Adrenal gland (tissue), 12 donors: Measurements from ENCODE around the gene MAGI2. TPM values are rescaled to one million over a fixed set of nuclear protein-coding genes. Genes with fewer than 3 reads are reported as not detected.

Experiments used
- DNase-seq, 7 donors: peaks; one replicate each; pipeline ENCODE4 v3.0.0-alpha.2; 2019 to 2020
- H3K27ac ChIP-seq, 5 donors: fragments of 200-600 bp; sonication (generic) in 4 of 5; 1 replicate in 3 of 5; 2 replicates in 2 of 5; pipeline versions ENCODE4 v1.5.1 to v1.8.0; 2016 to 2020; ENCODE audit warnings: mild to moderate bottlenecking in 1 of 5
- H3K27me3 ChIP-seq: fragments of 200-600 bp; 2 replicates; pipeline ENCODE4 v1.8.0; 2021
- H3K36me3 ChIP-seq, 2 donors: fragments of 200-600 bp; replicated peaks in 1 of 2; 1 replicate in 1 of 2; 2 replicates in 1 of 2; pipeline versions ENCODE4 v1.5.1 to v1.8.0; 2018 to 2022
- H3K4me1 ChIP-seq, 2 donors: fragments of 200-600 bp; replicated peaks in 1 of 2; 1 replicate in 1 of 2; 2 replicates in 1 of 2; pipeline versions ENCODE4 v1.5.1 to v1.8.0; 2018 to 2021
- H3K4me3 ChIP-seq, 4 donors: fragments of 200-600 bp; sonication (generic) in 3 of 4; one replicate each; pipeline ENCODE4 v1.5.1; 2016 to 2018
- H3K9me3 ChIP-seq, 3 donors: fragments of 200-600 bp; sonication (generic) in 1 of 3; replicated peaks in 1 of 3; 1 replicate in 2 of 3; 2 replicates in 1 of 3; pipeline versions ENCODE4 v1.5.1 to v1.8.0; 2016 to 2021
- POLR2A ChIP-seq, 2 donors: fragments of 450-650 bp; IDR thresholded peaks; one replicate each; pipeline ENCODE4 v1.6.1; 2017; ENCODE audit warnings: antibody characterized with exemption in 2 of 2, mild to moderate bottlenecking in 2 of 2, moderate library complexity in 1 of 2
- WGBS, 4 donors: extraction: QIAGEN DNeasy Blood & Tissue Kit in 2 of 4; methylation state at CpG; one replicate each; pipeline versions ENCODE4 v1.1.5 to v1.1.7; 2013 to 2017; 5-methylcytosine and 5-hydroxymethylcytosine counted together
- intact Hi-C, 2 donors: fragments of 100-400 bp; cut with DNase I; formaldehyde crosslinking; loops; one replicate each; pipeline versions ENCODE4 v1.14.1 to v1.15.0; 2022 to 2023
- polyA plus RNA-seq, 3 donors: library from polyadenylated mRNA; stranded (reverse); fragments of 200-250 nt in 2 of 3; fragments of 350-450 nt in 1 of 3; fragmentation: Illumina TruSeq in 1 of 3; extraction: RNeasy Lipid Tissue Mini Kit (QIAGEN cat#74804) in 1 of 3; gene quantifications; one replicate each; pipeline ENCODE4 v1.2.3, GENCODE V29; 2013 to 2014
- total RNA-seq, 9 donors: library from RNA; depleted of rRNA in 4 of 9; stranded (reverse); fragments of >200 nt in 4 of 9; fragments of 120-200 nt in 1 of 9; fragmentation: NEBNext Ultra II Directional in 1 of 9; extraction: Animal tissue kit (Norgen Biotek cat#: 25700) in 1 of 9; gene quantifications; one replicate each; pipeline versions ENCODE4 v1.1.0 to v1.2.4, GENCODE V29; 2013 to 2023
- TF ChIP-seq, protein P1 (sequence below), 6 experiments: fragments of 450-650 bp in 4 of 6; fragments of 200-600 bp in 2 of 6; sonication (generic) in 1 of 6; IDR thresholded peaks; 1 replicate in 5 of 6; 2 replicates in 1 of 6; pipeline versions ENCODE4 v1.5.1 to v1.8.0; 2016 to 2021; ENCODE audit warnings: antibody characterized with exemption in 6 of 6, mild to moderate bottlenecking in 2 of 6, moderate library complexity in 1 of 6
- donor health status: healthy with polysubstance abuse.
- donor health status: Bipolar disorder and iron deficiency.
- donor health status: DM: yes; HTN: yes; CAD: no.
- donor health status: DM: no; HTN: no; CAD: no.
- donor health status: DM: no; HTN: no; CAD: no.
- donor health status: DM: yes; HTN: yes; CAD: no.

Gene MAGI2
- total and polyA plus RNA-seq, 12 donors = 3.2 to 37.1 (median 17.1) TPM

- no peaks in the 10 kb centered on the region for H3K4me1 ChIP-seq
- H3K4me3 ChIP-seq = no peak overlapping the region
- H3K27ac ChIP-seq = no peak overlapping the region
- DNase-seq = no peak
- WGBS, 4 donors = 69 to 73% (median 71%) methylated on average over 5 of the region's 5 CpGs
- H3K36me3 ChIP-seq = no peaks in the 10 kb centered on the region
- no peaks in the 10 kb centered on the region for H3K9me3 ChIP-seq
- no peak for TF ChIP-seq POLR2A (IDR thresholded peaks at IDR 0.05)
- TF ChIP-seq, protein P1, sequence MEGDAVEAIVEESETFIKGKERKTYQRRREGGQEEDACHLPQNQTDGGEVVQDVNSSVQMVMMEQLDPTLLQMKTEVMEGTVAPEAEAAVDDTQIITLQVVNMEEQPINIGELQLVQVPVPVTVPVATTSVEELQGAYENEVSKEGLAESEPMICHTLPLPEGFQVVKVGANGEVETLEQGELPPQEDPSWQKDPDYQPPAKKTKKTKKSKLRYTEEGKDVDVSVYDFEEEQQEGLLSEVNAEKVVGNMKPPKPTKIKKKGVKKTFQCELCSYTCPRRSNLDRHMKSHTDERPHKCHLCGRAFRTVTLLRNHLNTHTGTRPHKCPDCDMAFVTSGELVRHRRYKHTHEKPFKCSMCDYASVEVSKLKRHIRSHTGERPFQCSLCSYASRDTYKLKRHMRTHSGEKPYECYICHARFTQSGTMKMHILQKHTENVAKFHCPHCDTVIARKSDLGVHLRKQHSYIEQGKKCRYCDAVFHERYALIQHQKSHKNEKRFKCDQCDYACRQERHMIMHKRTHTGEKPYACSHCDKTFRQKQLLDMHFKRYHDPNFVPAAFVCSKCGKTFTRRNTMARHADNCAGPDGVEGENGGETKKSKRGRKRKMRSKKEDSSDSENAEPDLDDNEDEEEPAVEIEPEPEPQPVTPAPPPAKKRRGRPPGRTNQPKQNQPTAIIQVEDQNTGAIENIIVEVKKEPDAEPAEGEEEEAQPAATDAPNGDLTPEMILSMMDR (IDR thresholded peaks at IDR 0.05) = no peak
- intact Hi-C loops = no loop called here
- H3K27me3 ChIP-seq = no peaks in the 10 kb centered on the region
These were observed 1016.3 kb downstream of the MAGI2 start for GRCh38 chr7:78437118-78437517.

GRCh38 chr7:78435355-78435754, 1018.1 kb downstream of the MAGI2 start:
- 52 to 65% (median 60%) methylated on average over 4 of the region's 4 CpGs for WGBS, 4 donors
- Histone ChIP-seq H3K4me3 (no peak overlapping the region), H3K4me1 (no peaks in the 10 kb centered on the region), H3K36me3 (no peaks in the 10 kb centered on the region), H3K9me3 (no peaks in the 10 kb centered on the region), H3K27ac (no peak overlapping the region), H3K27me3 (no peaks in the 10 kb centered on the region)
- TF ChIP-seq, protein P1 (IDR thresholded peaks at IDR 0.05) = no peak
- no peak for TF ChIP-seq POLR2A (IDR thresholded peaks at IDR 0.05)
- intact Hi-C loops = no loop called here
- DNase-seq = no peak

DNA sequence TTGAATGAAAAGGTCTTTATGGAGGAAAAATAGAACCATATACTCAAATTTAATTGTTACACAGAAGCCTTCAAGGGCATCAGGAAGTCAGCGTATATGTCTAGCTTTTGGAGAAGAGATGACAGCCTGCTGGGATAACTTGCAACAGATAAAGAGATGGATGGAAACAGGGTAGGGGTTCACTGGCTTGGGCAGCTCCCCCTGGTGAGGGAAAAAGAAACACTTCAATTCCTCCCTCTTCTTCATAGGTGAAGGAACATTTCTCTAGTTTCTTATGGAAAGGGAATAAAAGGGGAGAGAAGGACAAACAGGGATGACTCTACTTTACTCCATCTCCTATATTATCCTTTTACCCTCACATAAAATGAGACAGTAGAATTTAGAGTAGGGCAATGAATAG, 1019.2 kb downstream of the MAGI2 start:
- TF ChIP-seq, protein P1 (IDR thresholded peaks at IDR 0.05) = no peak
- TF ChIP-seq POLR2A (IDR thresholded peaks at IDR 0.05) = no peak
- no peak overlapping the region for H3K4me3 ChIP-seq
- H3K27me3 ChIP-seq = no peaks in the 10 kb centered on the region
- H3K4me1 ChIP-seq = no peaks in the 10 kb centered on the region
- no peak for DNase-seq
- intact Hi-C loops = no loop called here
- WGBS, 4 donors = 89 to 93% (median 90%) methylated on average over 1 of the region's 1 CpG
- no peak overlapping the region for H3K27ac ChIP-seq
- H3K9me3 ChIP-seq = no peaks in the 10 kb centered on the region
- H3K36me3 ChIP-seq = no peaks in the 10 kb centered on the region

GRCh38 chr7:78433421-78433820, 1020.0 kb downstream of the MAGI2 start:
- WGBS, 4 donors = 71 to 92% (median 78%) methylated on average over 3 of the region's 3 CpGs
- Histone ChIP-seq H3K4me1 (no peaks in the 10 kb centered on the region), H3K36me3 (no peaks in the 10 kb centered on the region), H3K4me3 (no peak overlapping the region), H3K27me3 (no peaks in the 10 kb centered on the region), H3K9me3 (no peaks in the 10 kb centered on the region), H3K27ac (no peak overlapping the region)
- intact Hi-C loops = no loop called here
- no peak for TF ChIP-seq POLR2A (IDR thresholded peaks at IDR 0.05)
- TF ChIP-seq, protein P1 (IDR thresholded peaks at IDR 0.05) = no peak
- DNase-seq = no peak
